Lung (tissue), 12 donors: ENCODE results near the gene TLX3. TPM values are rescaled to one million over a fixed set of nuclear protein-coding genes. Genes with fewer than 3 reads are reported as not detected.

Experiments used
- ATAC-seq: fragments of 200-7000 bp; cut with Tn5 transposase; one replicate; pipeline ENCODE4 v1.9.1; 2020; ENCODE audit warnings: moderate number of reproducible peaks; ENCODE audit not compliant: insufficient read depth, low FRiP score
- DNase-seq, 3 donors: peaks; one replicate each; pipeline ENCODE4 v3.0.0-alpha.2; 2013 to 2017
- H3K27ac ChIP-seq, 2 donors: one replicate each; pipeline ENCODE4 v1.5.1; 2013; ENCODE audit warnings: mild to moderate bottlenecking in 2 of 2, moderate library complexity in 2 of 2, control low read depth in 1 of 2, inconsistent platforms in 1 of 2, low read depth in 1 of 2, low read length in 1 of 2
- H3K27me3 ChIP-seq, 3 donors: one replicate each; pipeline ENCODE4 v1.5.1; 2013; ENCODE audit warnings: low read length in 2 of 3; ENCODE audit not compliant: control insufficient read depth in 3 of 3, insufficient read depth in 3 of 3
- H3K36me3 ChIP-seq, 4 donors: one replicate each; pipeline ENCODE4 v1.5.1; 2013; ENCODE audit warnings: low read length in 4 of 4, mild to moderate bottlenecking in 1 of 4, moderate library complexity in 1 of 4; ENCODE audit not compliant: control insufficient read depth in 4 of 4, insufficient read depth in 4 of 4
- H3K4me1 ChIP-seq, 5 donors: one replicate each; pipeline ENCODE4 v1.5.1; 2013; ENCODE audit warnings: low read length in 5 of 5, mild to moderate bottlenecking in 2 of 5, moderate library complexity in 1 of 5; ENCODE audit not compliant: control insufficient read depth in 5 of 5, insufficient read depth in 5 of 5
- H3K4me3 ChIP-seq: one replicate; pipeline ENCODE4 v1.5.1; 2013; ENCODE audit warnings: mild to moderate bottlenecking, control low read depth, moderate library complexity
- H3K9ac ChIP-seq, 2 donors: one replicate each; pipeline ENCODE4 v1.5.1; 2013; ENCODE audit warnings: low read length in 2 of 2, control low read depth in 1 of 2; ENCODE audit not compliant: insufficient read depth in 1 of 2
- H3K9me3 ChIP-seq, 4 donors: one replicate each; pipeline ENCODE4 v1.5.1; 2013; ENCODE audit warnings: low read length in 3 of 4, mild to moderate bottlenecking in 1 of 4, moderate library complexity in 1 of 4; ENCODE audit not compliant: control insufficient read depth in 4 of 4, insufficient read depth in 3 of 4
- WGBS, 2 donors: extraction: QIAGEN DNeasy Blood & Tissue Kit; methylation state at CpG; one replicate each; pipeline ENCODE4 v1.1.7; 2013; 5-methylcytosine and 5-hydroxymethylcytosine counted together
- polyA plus RNA-seq, 2 donors: library from polyadenylated mRNA; stranded (reverse); fragments of 200-250 nt; gene quantifications; one replicate each; pipeline ENCODE4 v1.2.1, GENCODE V29; 2013
- total RNA-seq, 2 donors: library from RNA; depleted of rRNA in 1 of 2; stranded (reverse); fragments of >200 nt in 1 of 2; gene quantifications; one replicate each; pipeline ENCODE4 v1.2.1, GENCODE V29; 2014 to 2021
- TF ChIP-seq, protein P1 (sequence below): IDR thresholded peaks from 2 replicates; pipeline ENCODE4 v1.5.1; 2012; ENCODE audit warnings: mild to moderate bottlenecking; ENCODE audit errors: control extremely low read depth, extremely low read depth
- donor health status: control.
- donor health status: control.
- donor health status: Bipolar disorder and iron deficiency.
- donor health status: healthy.
- donor health status: DM: yes; HTN: yes; CAD: no.

Gene TLX3
- total and polyA plus RNA-seq, 4 donors = not detected

DNA sequence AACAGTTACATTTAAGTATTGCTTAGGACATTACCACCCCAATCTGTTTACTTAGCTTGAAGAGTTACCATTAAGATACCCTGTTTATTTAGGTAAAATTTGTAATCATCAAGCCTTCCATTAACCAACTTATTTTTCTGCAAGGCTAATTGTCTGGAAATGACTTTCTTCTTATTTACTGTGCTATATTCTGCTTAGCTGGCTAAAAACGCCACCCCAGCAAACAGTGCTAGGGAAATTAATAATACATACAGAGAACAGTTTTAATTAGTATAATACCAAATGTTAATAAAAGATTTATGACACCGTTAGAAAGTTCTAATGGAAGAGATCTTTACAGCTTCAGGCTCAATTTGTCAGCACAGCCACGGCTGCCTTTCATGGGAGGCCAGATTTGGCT is 14.0 kb downstream of the TLX3 start:
- peaks cover 18 to 88% (median 78%) of the 10 kb centered on the region in 3 donors for H3K27me3 ChIP-seq
- TF ChIP-seq, protein P1, sequence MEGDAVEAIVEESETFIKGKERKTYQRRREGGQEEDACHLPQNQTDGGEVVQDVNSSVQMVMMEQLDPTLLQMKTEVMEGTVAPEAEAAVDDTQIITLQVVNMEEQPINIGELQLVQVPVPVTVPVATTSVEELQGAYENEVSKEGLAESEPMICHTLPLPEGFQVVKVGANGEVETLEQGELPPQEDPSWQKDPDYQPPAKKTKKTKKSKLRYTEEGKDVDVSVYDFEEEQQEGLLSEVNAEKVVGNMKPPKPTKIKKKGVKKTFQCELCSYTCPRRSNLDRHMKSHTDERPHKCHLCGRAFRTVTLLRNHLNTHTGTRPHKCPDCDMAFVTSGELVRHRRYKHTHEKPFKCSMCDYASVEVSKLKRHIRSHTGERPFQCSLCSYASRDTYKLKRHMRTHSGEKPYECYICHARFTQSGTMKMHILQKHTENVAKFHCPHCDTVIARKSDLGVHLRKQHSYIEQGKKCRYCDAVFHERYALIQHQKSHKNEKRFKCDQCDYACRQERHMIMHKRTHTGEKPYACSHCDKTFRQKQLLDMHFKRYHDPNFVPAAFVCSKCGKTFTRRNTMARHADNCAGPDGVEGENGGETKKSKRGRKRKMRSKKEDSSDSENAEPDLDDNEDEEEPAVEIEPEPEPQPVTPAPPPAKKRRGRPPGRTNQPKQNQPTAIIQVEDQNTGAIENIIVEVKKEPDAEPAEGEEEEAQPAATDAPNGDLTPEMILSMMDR = no peak
- H3K9ac ChIP-seq = no peak overlapping the region
- no peak overlapping the region for H3K27ac ChIP-seq
- WGBS, 2 donors = 81 to 85% methylated on average over 3 of the region's 3 CpGs
- H3K9me3 ChIP-seq = peaks cover 0 to 8% (median 0%) of the 10 kb centered on the region in 4 donors
- no peak for ATAC-seq
- no peak for DNase-seq
- no peaks in the 10 kb centered on the region for H3K36me3 ChIP-seq
- peaks cover 0 to 3% (median 0%) of the 10 kb centered on the region in 5 donors for H3K4me1 ChIP-seq
- no peak overlapping the region for H3K4me3 ChIP-seq

DNA sequence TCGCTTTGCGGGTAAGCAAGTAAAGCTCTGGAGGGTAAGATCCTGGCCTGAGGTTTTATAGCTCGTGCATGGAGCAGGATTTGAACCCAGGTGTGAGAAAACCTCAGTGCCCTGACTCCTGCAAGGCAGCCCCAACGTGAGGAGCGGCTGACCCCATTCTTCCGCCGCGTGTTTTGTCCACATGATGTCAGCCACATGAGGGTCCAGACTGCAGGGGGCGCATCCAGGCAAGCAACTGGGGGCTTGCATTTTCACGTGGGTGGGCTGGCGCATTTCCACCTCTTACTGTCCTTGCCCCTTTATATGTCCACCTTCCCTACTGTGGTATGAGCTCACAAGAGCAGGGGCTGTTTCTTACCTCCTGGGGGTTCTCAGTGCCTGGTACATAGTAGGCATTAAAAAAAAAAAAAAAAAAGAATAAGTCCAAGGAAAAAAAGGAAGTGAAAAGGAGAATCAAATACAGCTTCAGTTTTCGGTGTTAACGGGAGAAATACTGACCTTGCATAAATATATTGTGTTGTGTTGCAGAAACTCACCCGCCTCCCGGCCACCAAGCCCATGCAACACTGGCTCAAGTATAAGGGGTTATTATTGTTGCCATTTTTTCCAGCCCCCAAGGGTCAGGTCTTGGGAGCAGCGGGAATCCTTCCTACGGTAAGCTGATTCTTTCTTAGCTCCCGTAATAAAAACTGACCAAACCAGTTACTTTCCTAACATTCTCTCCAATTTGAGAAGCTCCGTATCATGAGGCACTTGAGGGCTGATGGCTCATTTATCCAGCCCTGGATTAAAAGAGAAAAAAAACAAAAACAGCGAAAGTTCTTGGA is 15.0 kb downstream of the TLX3 start:
- peak in 2 of 3 donors; percentile 7 to 36 for DNase-seq
- WGBS, 2 donors = 36 to 37% methylated on average over 20 of the region's 20 CpGs
- TF ChIP-seq, protein P1 = no peak
- Histone ChIP-seq H3K9ac (no peak overlapping the region), H3K4me3 (no peak overlapping the region), H3K36me3 (no peaks in the 10 kb centered on the region), H3K9me3 (peaks cover 0 to 7% (median 0%) of the 10 kb centered on the region in 4 donors), H3K27ac (no peak overlapping the region), H3K27me3 (peaks cover 12 to 85% (median 77%) of the 10 kb centered on the region in 3 donors), H3K4me1 (no peaks in the 10 kb centered on the region)
- no peak for ATAC-seq

DNA sequence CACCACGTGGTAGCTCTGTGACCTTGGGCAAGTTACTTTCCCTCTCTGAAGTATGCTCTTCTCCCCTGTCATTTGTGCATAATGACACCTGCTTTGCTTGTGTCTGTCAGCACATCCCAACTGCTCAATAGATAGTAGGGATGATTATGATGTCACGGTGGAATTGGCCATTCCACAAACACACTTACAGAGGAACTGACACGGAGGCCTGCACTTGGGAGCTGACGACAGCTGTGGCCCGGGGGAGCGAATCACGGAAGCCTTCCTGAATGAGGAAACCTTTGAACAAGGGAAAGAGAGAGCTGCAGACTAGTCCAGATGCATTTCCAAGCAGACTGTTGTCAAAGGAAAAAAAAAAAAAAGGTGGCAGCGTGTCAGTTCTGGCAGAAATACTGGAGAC is 21.0 kb downstream of the TLX3 start:
- H3K4me3 ChIP-seq = no peak overlapping the region
- no peak overlapping the region for H3K27ac ChIP-seq
- H3K4me1 ChIP-seq = no peaks in the 10 kb centered on the region
- no peaks in the 10 kb centered on the region for H3K36me3 ChIP-seq
- H3K9ac ChIP-seq = no peak overlapping the region
- peaks cover 4 to 51% (median 43%) of the 10 kb centered on the region in 3 donors for H3K27me3 ChIP-seq
- TF ChIP-seq, protein P1 = no peak
- peaks cover 0 to under 1% (median 0%) of the 10 kb centered on the region in 4 donors for H3K9me3 ChIP-seq
- ATAC-seq = no peak
- 68 to 69% methylated on average over 8 of the region's 8 CpGs for WGBS, 2 donors
- no peak for DNase-seq
